GM19452 (cell line): ENCODE measurements around the gene CREB5.
"Not testable (repeated sequence)": the region's sequence is repeated elsewhere in the genome, so short reads cannot be mapped to it uniquely, and the experiment has no call there.

Experiments used
- ATAC-seq: cut with Tn5 transposase; IDR thresholded peaks from one replicate; pipeline ENCODE4 v1.9.1; 2021; ENCODE audit not compliant: unreplicated experiment

Gene CREB5

GRCh38 chr7:28605427-28606085 is 193.2 kb downstream of the CREB5 start:
- no peak for ATAC-seq

GRCh38 chr7:28606421-28606820 is 194.1 kb downstream of the CREB5 start:
- ATAC-seq = no peak

GRCh38 chr7:28607855-28608193 is 195.5 kb downstream of the CREB5 start:
- no peak for ATAC-seq

DNA sequence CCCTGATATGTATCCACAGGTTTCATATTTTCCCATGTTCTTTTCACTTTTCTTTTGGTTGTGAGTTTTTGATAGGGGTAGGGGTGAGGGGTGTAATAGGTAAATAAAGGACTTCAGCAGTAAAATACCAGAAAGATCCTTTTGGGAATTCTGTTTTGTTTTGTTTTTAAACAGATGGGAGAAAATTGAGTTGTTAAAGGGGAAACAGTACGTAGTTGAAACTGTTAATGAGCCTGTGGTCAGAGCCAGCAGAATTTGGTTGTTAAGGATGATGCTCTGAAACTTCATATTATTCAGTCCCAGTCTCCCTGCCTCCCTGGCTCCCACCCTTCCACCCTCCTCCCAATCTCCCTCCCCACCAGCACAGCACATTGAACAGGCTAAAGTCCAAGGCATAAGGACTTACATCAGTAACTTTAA is 195.9 kb downstream of the CREB5 start:
- no peak for ATAC-seq

- no peak for ATAC-seq
These were observed 196.4 kb downstream of the CREB5 start for GRCh38 chr7:28608731-28609130.

DNA sequence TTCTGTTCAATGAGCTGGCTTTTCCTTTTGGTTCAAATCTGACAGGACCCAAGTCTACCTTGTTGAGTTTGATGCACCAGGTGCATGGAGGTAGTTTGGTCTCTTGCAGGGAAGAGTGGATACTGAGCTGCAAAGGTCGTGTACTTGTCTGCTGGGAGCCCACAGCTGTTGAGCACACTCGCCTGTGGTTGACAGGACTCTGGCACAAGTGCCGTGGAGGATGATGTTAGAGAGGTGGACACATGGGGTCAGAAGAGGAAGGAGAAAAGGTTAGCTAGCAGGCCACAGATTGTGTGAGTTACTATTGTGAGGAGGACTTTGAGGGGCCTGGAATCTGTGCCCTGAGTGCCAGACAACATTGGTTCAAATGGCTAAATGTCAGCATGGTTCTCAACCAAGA is 197.3 kb downstream of the CREB5 start:
- no peak for ATAC-seq

GRCh38 chr7:28611399-28611897 is 199.1 kb downstream of the CREB5 start:
- not testable (repeated sequence) for ATAC-seq

DNA sequence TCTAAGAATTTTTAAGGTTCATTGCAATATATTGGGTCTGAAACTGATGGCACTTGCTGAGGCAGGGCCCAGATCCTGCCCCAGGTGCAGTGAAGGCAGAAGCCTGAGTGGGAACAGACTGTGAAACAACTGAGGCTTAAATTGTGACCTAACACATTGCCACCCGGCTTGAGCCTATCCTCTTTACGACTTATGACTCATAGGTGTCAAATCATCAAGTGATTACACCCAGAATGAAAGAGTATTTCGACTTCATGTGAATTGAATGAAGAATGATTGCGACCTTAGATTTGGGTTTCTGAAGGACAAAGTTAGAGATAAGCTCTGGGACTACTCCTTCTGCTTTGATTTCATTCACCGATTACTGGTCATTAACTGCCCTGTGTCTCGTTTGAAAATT is 200.9 kb downstream of the CREB5 start:
- ATAC-seq = no peak

- no peak for ATAC-seq
These were observed 202.8 kb downstream of the CREB5 start for GRCh38 chr7:28615091-28615490.

GRCh38 chr7:28617308-28617880 is 205.1 kb downstream of the CREB5 start:
- ATAC-seq = no peak

GRCh38 chr7:28618383-28618782 is 206.1 kb downstream of the CREB5 start:
- no peak for ATAC-seq

- no peak for ATAC-seq
These were observed 206.9 kb downstream of the CREB5 start for GRCh38 chr7:28619256-28619655.

DNA sequence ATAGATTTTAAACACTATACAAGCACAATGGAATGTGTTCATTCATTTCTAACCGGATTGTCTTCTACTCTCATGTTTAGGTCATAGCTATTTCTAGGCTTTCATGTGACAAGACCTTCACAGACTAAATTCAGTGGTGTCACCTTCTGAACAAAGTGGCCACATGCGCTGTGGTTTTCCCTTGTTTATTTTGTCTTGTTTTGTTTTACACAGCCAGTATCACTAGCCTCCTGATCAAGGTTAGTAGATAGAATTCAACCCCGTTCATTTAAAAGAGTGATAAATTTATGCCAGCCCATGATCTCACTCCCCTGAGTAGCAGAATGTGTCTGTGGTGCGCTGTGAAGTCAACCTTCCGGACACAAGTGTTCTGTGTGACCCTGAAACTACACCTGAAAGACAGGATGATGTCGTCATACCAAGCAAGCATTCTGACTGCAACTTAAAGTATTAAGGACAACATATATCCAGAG is 209.1 kb downstream of the CREB5 start:
- ATAC-seq = no peak

DNA sequence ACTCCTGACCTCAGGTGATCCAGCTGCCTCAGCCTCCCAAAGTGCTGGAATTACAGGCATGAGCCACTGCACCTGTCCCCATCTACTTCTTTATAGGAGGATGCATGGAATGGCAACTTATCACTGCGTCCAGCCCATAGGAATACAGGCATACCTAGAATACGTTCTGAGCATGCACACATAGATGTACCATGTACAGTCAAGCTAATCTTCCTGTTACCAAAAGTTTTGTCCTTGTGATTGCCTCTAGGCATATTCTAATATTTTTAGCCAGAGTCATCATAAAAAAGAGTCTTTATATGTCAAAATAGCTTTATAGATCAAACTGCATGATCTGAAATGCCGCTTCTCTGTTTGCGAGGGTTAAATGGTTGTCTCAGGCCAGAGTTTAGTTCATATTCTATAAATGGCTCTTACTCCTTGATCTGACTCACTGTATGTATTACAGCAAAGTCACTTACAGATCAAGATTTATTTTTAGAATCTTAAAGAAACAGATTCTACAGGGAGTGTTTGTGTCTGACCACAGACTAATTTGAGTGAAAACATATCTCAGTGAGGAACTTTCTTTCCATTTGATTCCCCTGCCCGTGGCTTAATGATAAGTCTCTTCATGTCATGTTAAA is 210.9 kb downstream of the CREB5 start:
- no peak for ATAC-seq

DNA sequence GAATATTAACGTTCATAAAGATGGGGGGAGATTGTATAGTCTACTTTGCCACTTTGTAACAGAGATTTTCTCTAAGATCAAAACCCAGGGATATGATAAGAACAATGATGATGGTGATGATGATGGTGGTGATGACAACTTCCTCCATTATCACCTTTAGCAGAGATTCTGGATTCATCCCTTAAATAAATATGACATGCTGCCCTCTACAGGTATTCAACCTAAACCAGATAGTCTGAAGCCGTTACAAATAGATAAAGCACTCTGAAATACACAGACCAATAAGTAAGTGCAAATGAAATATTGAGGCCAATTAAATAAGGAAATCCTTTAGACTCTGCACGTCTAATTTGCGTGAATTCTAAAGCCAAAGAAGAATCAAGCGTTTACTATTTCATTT is 211.5 kb downstream of the CREB5 start:
- ATAC-seq = no peak

- ATAC-seq = no peak
These were observed 213.1 kb downstream of the CREB5 start for GRCh38 chr7:28625432-28625831.

GRCh38 chr7:28626221-28626620 is 213.9 kb downstream of the CREB5 start:
- no peak for ATAC-seq

DNA sequence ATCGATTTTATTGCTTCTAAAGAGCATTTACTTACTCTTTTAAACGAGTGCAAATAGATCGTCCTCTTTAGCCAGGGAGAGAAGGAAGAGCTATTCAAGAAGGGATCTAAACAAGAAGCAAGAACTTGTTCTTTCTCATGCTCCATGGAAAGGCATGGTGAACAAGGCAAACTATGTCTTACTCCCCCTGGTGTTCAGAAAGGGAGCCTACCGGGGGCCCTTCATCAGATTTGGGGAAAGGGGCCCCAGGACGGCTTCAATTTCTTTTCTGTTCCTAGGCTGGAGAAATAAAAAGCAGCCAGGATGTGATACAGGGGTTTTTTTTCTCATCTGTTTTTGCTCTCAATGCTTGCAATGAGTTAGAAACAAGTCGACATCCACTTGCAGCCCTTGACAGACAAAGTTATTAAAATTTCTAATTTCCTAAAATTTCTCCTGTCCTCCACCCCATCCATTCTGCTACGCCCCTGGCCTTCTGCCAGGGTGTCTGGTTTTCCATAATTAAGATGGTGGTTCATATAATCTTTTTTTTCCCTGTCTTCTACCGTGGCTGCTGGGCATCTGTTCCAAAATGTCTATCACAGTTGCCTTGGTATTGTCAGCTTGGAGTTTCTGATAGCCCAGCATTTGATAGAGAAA is 214.4 kb downstream of the CREB5 start:
- no peak for ATAC-seq

DNA sequence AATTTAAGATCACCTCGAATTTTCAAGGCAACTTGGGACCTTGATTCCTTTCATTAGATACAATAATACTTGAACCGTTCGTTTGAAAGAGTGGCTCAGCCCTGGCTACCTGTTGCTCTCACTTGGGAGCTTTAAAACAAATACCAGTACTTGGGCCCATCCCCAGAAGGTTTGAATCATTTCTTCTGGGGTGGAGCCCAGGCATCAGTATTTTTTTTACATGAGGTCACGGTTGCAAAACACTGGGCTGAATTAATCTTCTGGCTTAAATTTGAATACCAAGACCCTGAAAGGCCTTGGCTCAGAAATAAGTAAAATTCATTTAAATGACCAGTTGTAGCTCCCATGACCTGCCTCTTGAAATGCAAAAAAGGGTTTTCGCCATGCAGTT is 214.9 kb downstream of the CREB5 start:
- ATAC-seq = no peak

GRCh38 chr7:28627896-28628295 is 215.6 kb downstream of the CREB5 start:
- ATAC-seq = no peak

- no peak for ATAC-seq
These were observed 217.0 kb downstream of the CREB5 start for GRCh38 chr7:28629216-28629842.
